BLaER1 treated with 17β-estradiol and CSF1 and Interleukin-3, amounts not matched to agents 10 nM and 100 nM (cell line): Measurements from ENCODE around the gene EREG.

Experiments used
- H3K27ac ChIP-seq, 11 experiments: shearing (Covaris generic); formaldehyde crosslinking; 2 replicates each; pipeline ENCODE4 v1.8.1; 2022
- H3K27me3 ChIP-seq, 11 experiments: shearing (Covaris generic); formaldehyde crosslinking; 2 replicates each; pipeline ENCODE4 v1.8.1; 2022
- H3K36me3 ChIP-seq, 11 experiments: shearing (Covaris generic); formaldehyde crosslinking; 2 replicates each; pipeline ENCODE4 v1.8.1; 2022
- H3K4me1 ChIP-seq, 10 experiments: shearing (Covaris generic); formaldehyde crosslinking; 2 replicates each; pipeline ENCODE4 v1.8.1; 2022
- H3K4me2 ChIP-seq, 11 experiments: shearing (Covaris generic); formaldehyde crosslinking; 2 replicates each; pipeline ENCODE4 v1.8.1; 2022
- H3K4me3 ChIP-seq, 10 experiments: shearing (Covaris generic); formaldehyde crosslinking; 2 replicates each; pipeline ENCODE4 v1.8.1; 2022
- H3K9ac ChIP-seq, 11 experiments: shearing (Covaris generic); formaldehyde crosslinking; 2 replicates each; pipeline ENCODE4 v1.8.1; 2022
- H3K9me3 ChIP-seq, 11 experiments: shearing (Covaris generic); formaldehyde crosslinking; replicated peaks in 1 of 11; 2 replicates each; pipeline ENCODE4 v1.8.1; 2022
- H4K20me1 ChIP-seq, 11 experiments: shearing (Covaris generic); formaldehyde crosslinking; 2 replicates each; pipeline ENCODE4 v1.8.1; 2022
- Cebpa-rat ChIP-seq, 11 experiments: shearing (Covaris generic); IDR thresholded peaks; 2 replicates each; pipeline ENCODE4 v1.8.1; 2022

EREG gene

DNA sequence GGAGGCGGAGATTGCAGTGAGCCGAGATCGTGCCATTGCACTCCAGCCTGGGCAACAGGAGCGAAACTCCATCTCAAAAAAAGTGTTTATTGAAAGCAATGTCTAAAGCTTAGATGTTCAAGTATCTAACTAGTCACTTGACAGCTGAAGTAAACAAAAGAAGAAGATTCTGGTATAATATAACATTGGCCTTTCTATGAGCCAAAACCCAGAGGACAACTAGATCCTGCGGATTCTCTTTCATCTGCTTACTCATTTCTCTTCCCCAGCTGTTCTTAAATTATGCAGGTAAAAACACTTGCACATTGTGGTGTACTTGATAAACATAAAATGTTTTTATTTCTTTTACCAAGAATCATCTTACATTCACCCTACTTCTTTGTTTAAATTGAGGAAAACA lies 55.9 kb downstream of the EREG start:
- Histone ChIP-seq H3K4me1 (peaks cover 0 to 15% (median 0%) of the 10 kb centered on the region in 10 experiments; a peak in 4 of 20 replicates), H3K9ac (no peak overlapping the region), H3K4me3 (no peak overlapping the region), H3K36me3 (no peaks in the 10 kb centered on the region), H3K9me3 (no peaks in the 10 kb centered on the region), H3K4me2 (no peak overlapping the region), H3K27ac (no peak overlapping the region), H3K27me3 (no peaks in the 10 kb centered on the region), H4K20me1 (no peaks in the 10 kb centered on the region)
- no peak for TF ChIP-seq Cebpa-rat (IDR thresholded peaks at IDR 0.05)

DNA sequence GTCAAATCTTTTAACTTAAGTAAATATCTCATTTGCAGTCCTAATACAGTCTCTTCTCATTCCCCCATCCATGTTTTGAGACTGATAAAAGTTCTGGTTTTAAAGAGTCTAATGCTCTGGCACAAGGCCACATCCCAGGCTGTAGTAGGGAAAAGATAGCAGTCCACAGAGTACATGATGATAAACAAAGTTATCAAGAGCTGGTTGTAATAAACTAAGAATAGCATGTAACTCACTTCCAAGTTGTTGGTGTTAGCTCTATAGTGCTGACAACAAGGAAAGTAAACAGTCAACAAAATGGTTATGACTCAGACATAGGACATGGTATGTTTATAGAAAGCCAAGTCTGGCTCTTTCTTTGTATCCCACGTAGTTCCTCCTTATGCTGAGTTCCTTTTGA lies 58.2 kb downstream of the EREG start:
- TF ChIP-seq Cebpa-rat (IDR thresholded peaks at IDR 0.05): no peak
- peak overlapping the region in 3 of 11 experiments; percentile 22 to 66 (median 55); a peak in 5 of 22 replicates for H3K27ac ChIP-seq
- peaks cover 0 to 15% (median 0%) of the 10 kb centered on the region in 10 experiments; a peak in 5 of 20 replicates for H3K4me1 ChIP-seq
- H3K4me2 ChIP-seq: peak overlapping the region in 2 of 11 experiments; percentile 9 to 49; a peak in 3 of 22 replicates
- H3K27me3 ChIP-seq: no peaks in the 10 kb centered on the region
- H3K9me3 ChIP-seq: no peaks in the 10 kb centered on the region
- H3K36me3 ChIP-seq: no peaks in the 10 kb centered on the region
- no peaks in the 10 kb centered on the region for H4K20me1 ChIP-seq
- H3K9ac ChIP-seq: no peak overlapping the region
- no peak overlapping the region for H3K4me3 ChIP-seq

DNA sequence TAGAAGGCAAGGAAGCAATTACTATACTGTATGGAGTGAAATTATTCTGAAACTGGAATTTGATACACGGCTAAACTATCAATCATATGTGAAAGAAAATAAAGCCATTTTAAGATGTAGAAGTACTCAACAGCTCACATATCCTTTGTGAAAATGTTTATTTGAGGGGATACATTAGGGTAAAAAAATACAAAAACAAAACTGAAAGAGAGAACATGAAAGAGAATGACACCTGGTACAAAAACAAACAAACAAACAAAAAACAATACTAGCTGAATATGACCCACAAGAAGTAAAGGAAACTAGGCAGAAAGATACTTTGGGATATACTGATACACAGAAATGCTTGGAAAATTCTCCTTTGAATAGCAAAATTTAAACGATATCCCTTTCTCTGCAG lies 59.2 kb downstream of the EREG start:
- Histone ChIP-seq H3K4me2 (no peak overlapping the region), H3K36me3 (no peaks in the 10 kb centered on the region), H3K9me3 (no peaks in the 10 kb centered on the region), H3K9ac (no peak overlapping the region), H3K4me3 (no peak overlapping the region), H4K20me1 (no peaks in the 10 kb centered on the region), H3K4me1 (peaks cover 0 to 15% (median 0%) of the 10 kb centered on the region in 10 experiments; a peak in 5 of 20 replicates), H3K27me3 (no peaks in the 10 kb centered on the region), H3K27ac (no peak overlapping the region)
- no peak for TF ChIP-seq Cebpa-rat (IDR thresholded peaks at IDR 0.05)

DNA sequence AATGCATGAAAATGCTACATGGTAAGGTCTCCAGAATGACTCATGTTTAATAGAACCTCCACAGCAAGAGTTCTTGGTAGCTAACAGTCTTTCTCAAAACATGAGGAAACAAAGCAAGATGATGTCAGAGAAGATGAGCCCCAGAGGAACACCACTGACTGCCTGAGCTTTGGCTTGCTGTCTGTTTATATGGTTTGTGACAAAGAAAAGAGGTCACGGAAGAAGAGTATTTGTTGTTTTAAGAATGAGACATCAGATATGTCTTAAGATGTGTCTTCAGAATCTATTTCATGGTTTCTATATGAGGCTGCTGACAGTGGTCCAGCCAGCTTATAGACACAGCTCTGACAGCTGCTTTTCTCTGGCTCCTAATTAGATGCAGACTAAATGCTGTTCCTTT lies 61.2 kb downstream of the EREG start:
- H3K4me2 ChIP-seq: no peak overlapping the region
- H3K9ac ChIP-seq: no peak overlapping the region
- no peak overlapping the region for H3K4me3 ChIP-seq
- no peaks in the 10 kb centered on the region for H3K36me3 ChIP-seq
- H3K4me1 ChIP-seq: peaks cover 0 to 15% (median 5%) of the 10 kb centered on the region in 10 experiments; a peak in 16 of 20 replicates
- TF ChIP-seq Cebpa-rat (IDR thresholded peaks at IDR 0.05): no peak
- H3K27ac ChIP-seq: no peak overlapping the region
- no peaks in the 10 kb centered on the region for H4K20me1 ChIP-seq
- H3K27me3 ChIP-seq: no peaks in the 10 kb centered on the region
- no peaks in the 10 kb centered on the region for H3K9me3 ChIP-seq

DNA sequence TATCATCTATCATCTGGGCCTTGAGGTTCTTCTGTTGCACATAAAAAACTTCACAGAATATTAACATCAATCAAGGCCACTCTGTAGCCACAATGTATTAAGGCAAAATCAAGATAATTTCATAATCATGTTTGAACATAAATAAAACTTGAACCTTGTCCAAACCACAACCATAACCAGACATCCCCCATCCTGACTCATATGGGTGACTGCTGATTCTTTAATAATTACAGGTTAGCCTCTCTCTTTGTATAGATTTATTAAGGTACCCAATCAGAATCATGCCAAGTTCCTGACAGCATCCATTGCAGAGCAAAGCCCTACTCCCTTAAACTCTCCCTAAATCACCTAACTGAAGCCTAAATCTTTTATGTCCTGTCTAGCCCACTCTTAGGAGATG lies 63.3 kb downstream of the EREG start:
- H3K27ac ChIP-seq: no peak overlapping the region
- no peaks in the 10 kb centered on the region for H3K27me3 ChIP-seq
- no peaks in the 10 kb centered on the region for H3K36me3 ChIP-seq
- H3K4me1 ChIP-seq: peaks cover 0 to 12% (median 8%) of the 10 kb centered on the region in 10 experiments; a peak in 17 of 20 replicates
- H4K20me1 ChIP-seq: no peaks in the 10 kb centered on the region
- no peak overlapping the region for H3K4me3 ChIP-seq
- H3K9me3 ChIP-seq: no peaks in the 10 kb centered on the region
- no peak for TF ChIP-seq Cebpa-rat (IDR thresholded peaks at IDR 0.05)
- H3K9ac ChIP-seq: no peak overlapping the region
- no peak overlapping the region for H3K4me2 ChIP-seq

DNA sequence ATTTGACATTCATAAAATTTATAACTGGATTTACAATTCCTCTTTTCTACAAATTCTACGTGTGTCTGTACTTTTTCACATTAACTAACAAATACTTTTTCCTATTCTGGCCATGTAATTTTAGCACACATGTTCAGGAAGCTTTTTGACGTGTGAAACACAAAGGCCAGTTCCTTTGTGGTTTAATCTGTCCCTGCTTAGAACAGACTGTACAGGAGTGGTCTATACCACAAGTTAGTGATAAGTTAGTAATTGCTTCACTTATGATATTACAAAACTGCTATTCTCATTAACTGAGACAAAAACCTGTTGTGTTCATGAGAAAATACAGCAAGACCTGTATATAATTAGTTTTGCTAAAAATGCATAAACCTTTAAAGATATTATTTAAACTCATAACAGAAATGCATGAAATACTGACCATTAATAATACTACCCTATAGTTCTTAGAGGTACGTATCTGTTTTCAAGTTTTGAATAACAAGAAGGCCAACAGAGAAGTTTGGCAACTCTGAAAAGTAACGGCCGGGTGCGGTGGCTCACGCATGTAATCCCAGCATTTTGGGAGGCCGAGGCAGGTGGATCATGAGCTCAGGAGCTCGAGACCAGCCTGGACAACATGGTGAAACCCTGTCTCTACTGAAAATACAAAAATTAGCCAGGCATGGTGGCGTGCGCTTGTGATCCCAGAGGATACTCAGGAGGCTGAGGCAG lies 66.3 kb downstream of the EREG start:
- no peak for TF ChIP-seq Cebpa-rat (IDR thresholded peaks at IDR 0.05)
- H3K27me3 ChIP-seq: no peaks in the 10 kb centered on the region
- no peaks in the 10 kb centered on the region for H4K20me1 ChIP-seq
- no peak overlapping the region for H3K27ac ChIP-seq
- H3K4me2 ChIP-seq: peak overlapping the region in 7 of 11 experiments; percentile 28 to 53 (median 38); a peak in 10 of 22 replicates
- H3K4me1 ChIP-seq: peaks cover 0 to 12% (median 8%) of the 10 kb centered on the region in 10 experiments; a peak in 13 of 20 replicates
- no peak overlapping the region for H3K4me3 ChIP-seq
- H3K9me3 ChIP-seq: no peaks in the 10 kb centered on the region
- no peaks in the 10 kb centered on the region for H3K36me3 ChIP-seq
- no peak overlapping the region for H3K9ac ChIP-seq

DNA sequence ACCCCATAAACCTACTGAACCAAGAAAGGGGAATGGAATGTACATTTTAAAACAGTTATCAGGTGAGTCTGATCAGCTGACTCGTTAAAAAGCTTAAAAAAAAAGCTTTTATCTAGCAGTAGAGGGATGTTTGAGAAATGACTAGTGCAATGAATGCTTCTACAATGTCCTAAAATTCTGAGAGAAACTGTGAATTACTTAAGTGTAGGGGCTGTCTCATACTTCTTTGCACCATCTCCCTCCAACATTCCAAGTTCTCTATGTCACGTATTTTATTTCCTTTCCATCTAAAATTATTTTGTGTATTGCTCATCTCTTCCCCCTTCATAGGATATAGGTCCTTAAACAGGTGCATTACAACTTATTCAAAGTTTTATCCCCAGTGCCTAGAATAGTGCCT lies 68.1 kb downstream of the EREG start:
- Histone ChIP-seq H3K4me2 (no peak overlapping the region), H3K9ac (no peak overlapping the region), H3K4me3 (no peak overlapping the region), H3K4me1 (peaks cover 0 to 11% (median 8%) of the 10 kb centered on the region in 10 experiments; a peak in 13 of 20 replicates), H3K9me3 (no peaks in the 10 kb centered on the region), H3K27ac (no peak overlapping the region), H3K27me3 (no peaks in the 10 kb centered on the region), H3K36me3 (no peaks in the 10 kb centered on the region), H4K20me1 (no peaks in the 10 kb centered on the region)
- TF ChIP-seq Cebpa-rat (IDR thresholded peaks at IDR 0.05): no peak

DNA sequence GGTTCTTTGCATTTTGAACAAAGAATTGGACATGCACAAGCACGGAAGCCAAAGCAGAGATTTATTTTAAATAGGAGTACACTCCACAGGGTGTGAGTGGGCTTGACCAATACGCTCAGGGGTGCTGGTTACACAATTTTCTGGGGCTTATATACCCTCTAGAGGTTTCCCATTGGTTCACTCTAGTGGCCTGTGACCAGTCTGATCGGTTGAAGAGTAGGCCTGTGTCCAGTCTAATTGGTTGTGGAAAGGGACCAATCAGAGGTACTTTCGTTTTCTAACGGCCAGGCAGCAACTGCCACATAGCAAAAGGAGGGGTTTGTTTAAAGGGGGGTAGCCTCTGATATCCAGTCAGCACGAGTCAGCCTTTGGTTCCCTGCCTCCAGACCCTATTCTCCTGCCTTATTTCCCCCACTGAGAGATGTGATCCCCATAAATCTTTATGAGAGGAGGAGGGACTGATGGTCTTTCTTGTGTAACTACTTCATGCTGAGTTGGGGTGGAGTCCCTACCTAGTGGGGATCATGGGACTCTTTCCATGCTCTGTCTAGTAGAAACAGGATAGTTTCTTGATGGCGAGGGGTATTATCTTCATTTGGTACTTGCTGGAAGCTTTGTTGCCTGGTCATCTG lies 68.7 kb downstream of the EREG start:
- no peaks in the 10 kb centered on the region for H3K36me3 ChIP-seq

DNA sequence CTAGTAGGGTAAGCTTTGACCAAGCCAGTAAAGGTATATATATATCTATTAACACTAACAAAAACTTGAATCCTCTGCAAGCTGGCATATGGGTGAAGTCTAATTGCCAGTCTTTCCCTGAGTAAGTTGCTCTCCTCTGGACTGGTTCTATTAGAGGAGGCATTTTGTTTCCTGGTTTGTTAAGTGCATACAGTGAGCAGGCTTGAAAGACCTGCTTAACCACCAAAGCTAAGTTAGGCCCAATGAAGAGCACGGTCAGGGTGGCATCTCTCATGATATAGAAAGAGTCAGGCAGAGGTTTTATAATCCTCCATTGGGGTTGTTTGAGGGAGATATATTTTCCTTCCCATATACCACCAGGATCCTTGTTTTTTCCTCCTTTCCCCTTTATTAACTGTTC lies 70.4 kb downstream of the EREG start:
- Histone ChIP-seq H3K27ac (no peak overlapping the region), H3K9ac (no peak overlapping the region), H3K4me1 (peaks cover 0 to 11% (median 7%) of the 10 kb centered on the region in 10 experiments; a peak in 12 of 20 replicates), H3K4me3 (no peak overlapping the region), H3K9me3 (peaks cover 0 to 6% (median 0%) of the 10 kb centered on the region in 11 experiments; a peak in 4 of 22 replicates), H3K36me3 (no peaks in the 10 kb centered on the region), H4K20me1 (no peaks in the 10 kb centered on the region), H3K4me2 (no peak overlapping the region), H3K27me3 (no peaks in the 10 kb centered on the region)
- no peak for TF ChIP-seq Cebpa-rat (IDR thresholded peaks at IDR 0.05)

More for the DNA sequence above, 68.7 kb downstream of the EREG start:
- Histone ChIP-seq H3K9me3 (no peaks in the 10 kb centered on the region), H3K27ac (no peak overlapping the region), H4K20me1 (no peaks in the 10 kb centered on the region), H3K4me1 (peaks cover 0 to 11% (median 7%) of the 10 kb centered on the region in 10 experiments; a peak in 12 of 20 replicates), H3K27me3 (no peaks in the 10 kb centered on the region), H3K4me2 (no peak overlapping the region), H3K9ac (no peak overlapping the region), H3K4me3 (no peak overlapping the region)
- no peak for TF ChIP-seq Cebpa-rat (IDR thresholded peaks at IDR 0.05)
